Astrocyte of the cerebellum (primary cell): Measurements from ENCODE around the gene TRMT5.

ENCODE experiments used
- DNase-seq: peaks from one replicate; pipeline ENCODE4 v3.0.0-alpha.2; 2011; ENCODE audit warnings: low read depth
- H3K4me3 ChIP-seq: 2 replicates; pipeline ENCODE4 v1.5.1; 2011; ENCODE audit warnings: mild to moderate bottlenecking, low read depth, low read length, moderate library complexity
- CTCF ChIP-seq: IDR thresholded peaks from 2 replicates; pipeline ENCODE4 v1.5.1; 2012; ENCODE audit warnings: low read length, low read depth, moderate library complexity, mild to moderate bottlenecking; ENCODE audit errors: missing control alignments
- in situ Hi-C: cut with HindIII; loops from 2 replicates; pipeline ENCODE4 v1.10.0; 2017; ENCODE audit warnings: low sequenced_read_pairs

TRMT5 gene

GRCh38 chr14:60975551-60975950 lies 5.3 kb downstream of the TRMT5 start:
- no peak for TF ChIP-seq CTCF
- in situ Hi-C loops, result no loop called here
- no peak overlapping the region for H3K4me3 ChIP-seq
- no peak for DNase-seq

GRCh38 chr14:60974090-60974651 lies 6.7 kb downstream of the TRMT5 start:
- DNase-seq, result no peak
- H3K4me3 ChIP-seq, result no peak overlapping the region
- in situ Hi-C loops, result no loop called here
- TF ChIP-seq CTCF, result no peak

GRCh38 chr14:60973070-60973469 lies 7.8 kb downstream of the TRMT5 start:
- in situ Hi-C loops, result no loop called here
- no peak for TF ChIP-seq CTCF
- no peak overlapping the region for H3K4me3 ChIP-seq
- no peak for DNase-seq

DNA sequence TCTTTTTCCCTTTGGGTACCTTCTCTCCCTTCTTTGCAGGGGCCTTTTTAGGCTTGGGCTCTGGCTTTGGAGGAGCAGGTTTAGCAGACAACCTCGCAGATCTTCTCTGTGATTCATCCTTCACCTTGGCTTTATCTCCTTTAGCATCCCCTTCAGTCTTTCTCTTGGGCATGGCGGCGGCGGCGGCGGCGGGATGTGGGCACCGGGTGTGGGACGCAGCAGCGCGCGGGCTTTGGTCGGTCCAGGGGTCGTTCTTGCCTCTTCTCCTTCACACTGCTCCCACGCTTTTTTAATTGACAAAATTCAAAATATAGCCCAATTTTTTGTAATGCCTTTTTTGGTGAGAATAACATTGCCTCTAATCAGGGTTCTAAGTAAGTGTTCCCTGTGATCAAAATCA lies 8.6 kb downstream of the TRMT5 start:
- TF ChIP-seq CTCF, result no peak
- DNase-seq, result no peak
- H3K4me3 ChIP-seq, result no peak overlapping the region
- in situ Hi-C loops, result no loop called here

DNA sequence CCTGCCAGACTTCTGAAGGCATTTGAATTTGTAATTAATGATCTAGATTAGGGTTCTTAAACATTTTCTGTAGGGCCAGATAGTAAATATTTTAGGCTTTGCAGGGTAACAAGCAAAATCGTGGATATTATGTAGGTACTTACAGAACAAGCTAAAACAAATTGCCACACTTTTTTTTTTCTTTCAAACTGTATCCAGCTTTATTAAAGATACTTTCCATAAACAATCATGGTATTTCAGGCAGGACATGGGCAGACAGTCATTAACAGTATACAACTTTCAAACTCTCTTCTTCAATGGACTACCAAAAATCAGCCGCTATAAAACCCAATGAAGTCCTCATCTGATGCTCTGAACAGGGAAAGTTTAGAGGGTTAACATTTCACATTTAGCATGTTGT lies 9.6 kb downstream of the TRMT5 start:
- no peak for DNase-seq
- no peak overlapping the region for H3K4me3 ChIP-seq
- in situ Hi-C loops, result no loop called here
- no peak for TF ChIP-seq CTCF

- H3K4me3 ChIP-seq, result no peak overlapping the region
- in situ Hi-C loops, result no loop called here
- no peak for DNase-seq
- TF ChIP-seq CTCF, result no peak
These were observed 10.7 kb downstream of the TRMT5 start for GRCh38 chr14:60970146-60970545.

DNA sequence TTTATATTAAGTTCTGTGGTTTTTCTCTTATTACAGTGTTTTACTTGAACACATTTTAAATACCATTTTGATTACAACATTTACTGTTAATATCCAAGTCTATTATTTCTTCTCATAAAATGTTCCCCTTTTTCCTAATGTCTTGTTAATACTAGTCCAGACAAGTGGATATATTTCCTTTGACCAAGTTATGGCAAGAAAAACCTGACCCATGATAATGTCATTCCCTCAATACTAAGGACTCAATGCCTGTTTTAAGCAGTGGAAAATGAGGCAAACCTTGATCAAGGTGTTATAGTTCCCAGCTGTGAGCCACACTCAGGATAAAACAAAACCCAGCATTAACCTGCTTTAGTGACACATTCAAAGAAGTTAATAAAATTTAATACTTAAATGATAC lies 12.2 kb downstream of the TRMT5 start:
- no peak overlapping the region for H3K4me3 ChIP-seq
- no peak for TF ChIP-seq CTCF
- in situ Hi-C loops, result no loop called here
- DNase-seq, result no peak
